H1 (cell line): Measurements from ENCODE around the gene NR4A3. TPM values are rescaled to one million over a fixed set of nuclear protein-coding genes. Genes with fewer than 3 reads are reported as not detected.

Experiments
- CTCF ChIA-PET: fragments of 300-600 bp; sonication (Branson Sonifier 250); formaldehyde crosslinking; loops from one replicate; lab custom pipeline; 2021; ENCODE audit not compliant: partially characterized antibody; lab: Charles Lee
- POLR2A ChIA-PET: fragments of 300-600 bp; sonication (Branson Sonifier 250); formaldehyde crosslinking; loops from one replicate; lab custom pipeline; 2021; ENCODE audit warnings: inconsistent platforms; ENCODE audit not compliant: partially characterized antibody; lab: Charles Lee
- DNase-seq, 2 experiments: peaks; one replicate each; pipeline versions ENCODE4 v3.0.0 to v3.0.0-alpha.2; 2010 to 2022; ENCODE audit warnings: low spot score in 2 of 2, low read depth in 1 of 2, mixed read lengths in 1 of 2
- FAIRE-seq: peaks from 2 replicates; lab custom pipeline; 2011; peaks lifted over from hg19 to GRCh38; lab: Jason Lieb, UNC
- H2AFZ ChIP-seq: 2 replicates; pipeline ENCODE4 v1.8.1; 2012; ENCODE audit warnings: low read length, inconsistent platforms
- H2AK5ac ChIP-seq: 2 replicates; pipeline ENCODE4 v1.6.1; 2013; ENCODE audit warnings: low read depth, low read length
- H2BK120ac ChIP-seq: replicated peaks from 2 replicates; pipeline ENCODE3; 2013; ENCODE audit warnings: low read depth, low read length, inconsistent platforms
- H2BK12ac ChIP-seq: 2 replicates; pipeline ENCODE4 v1.6.1; 2013; ENCODE audit warnings: low read depth, low read length
- H2BK15ac ChIP-seq: 2 replicates; pipeline ENCODE4 v1.6.1; 2013; ENCODE audit warnings: low read length
- H2BK20ac ChIP-seq: 2 replicates; pipeline ENCODE4 v1.6.1; 2013; ENCODE audit warnings: low read length
- H2BK5ac ChIP-seq: 2 replicates; pipeline ENCODE4 v1.6.1; 2013; ENCODE audit warnings: low read depth, low read length
- H3K14ac ChIP-seq: 2 replicates; pipeline ENCODE4 v1.6.1; 2013; ENCODE audit warnings: inconsistent platforms; ENCODE audit not compliant: insufficient read length
- H3K18ac ChIP-seq: 2 replicates; pipeline ENCODE4 v1.6.1; 2013; ENCODE audit warnings: low read length; ENCODE audit errors: extremely low read depth
- H3K23ac ChIP-seq: 2 replicates; pipeline ENCODE4 v1.6.1; 2013; ENCODE audit warnings: inconsistent platforms; ENCODE audit not compliant: insufficient read length
- H3K23me2 ChIP-seq: 2 replicates; pipeline ENCODE4 v1.6.1; 2013; ENCODE audit warnings: low read depth, low read length
- H3K27ac ChIP-seq: 2 replicates; pipeline ENCODE4 v1.6.1; 2011; ENCODE audit warnings: low read depth, low read length, inconsistent platforms
- H3K27me3 ChIP-seq, 4 experiments: replicated peaks in 1 of 4; 1 replicate in 1 of 4; 2 replicates in 3 of 4; pipeline versions ENCODE4 v1.6.1 to v1.8.1; 2011 to 2013; ENCODE audit warnings: low read length in 3 of 4, mild to moderate bottlenecking in 3 of 4, inconsistent platforms in 2 of 4, mixed read lengths in 2 of 4, moderate library complexity in 1 of 4; ENCODE audit not compliant: control insufficient read depth in 3 of 4, insufficient read depth in 3 of 4; ENCODE audit errors: extremely low read depth in 1 of 4
- H3K36me3 ChIP-seq, 4 experiments: 2 replicates each; pipeline versions ENCODE4 v1.6.1 to v1.8.1; 2011 to 2013; ENCODE audit warnings: mild to moderate bottlenecking in 4 of 4, low read length in 3 of 4, moderate library complexity in 2 of 4, control low read depth in 1 of 4, inconsistent platforms in 1 of 4; ENCODE audit not compliant: insufficient read depth in 4 of 4, control insufficient read depth in 2 of 4
- H3K4ac ChIP-seq: replicated peaks from 2 replicates; pipeline ENCODE3; 2013; ENCODE audit warnings: low read length, low read depth, mixed read lengths, inconsistent platforms; ENCODE audit not compliant: insufficient read length
- H3K4me1 ChIP-seq, 4 experiments: replicated peaks in 1 of 4; 1 replicate in 1 of 4; 2 replicates in 3 of 4; pipeline versions ENCODE4 v1.6.1 to v1.8.1; 2011 to 2013; ENCODE audit warnings: low read length in 3 of 4, inconsistent platforms in 2 of 4, mixed read lengths in 1 of 4; ENCODE audit not compliant: insufficient read depth in 4 of 4, control insufficient read depth in 3 of 4
- H3K4me2 ChIP-seq, 2 experiments: 2 replicates each; pipeline versions ENCODE4 v1.6.1 to v1.8.1; 2011 to 2013; ENCODE audit warnings: low read depth in 2 of 2, low read length in 2 of 2, control low read depth in 1 of 2, inconsistent platforms in 1 of 2, mild to moderate bottlenecking in 1 of 2; ENCODE audit not compliant: insufficient read depth in 1 of 2
- H3K4me3 ChIP-seq, 4 experiments: fragments of 200-600, 300-600 bp in 1 of 4; sonication (generic), shearing (Covaris generic), sonication (Bioruptor Twin) in 1 of 4; 2 replicates each; pipeline versions ENCODE4 v1.5.1 to v1.8.1; 2011 to 2016; ENCODE audit warnings: low read length in 4 of 4, low read depth in 3 of 4, control low read depth in 2 of 4, inconsistent platforms in 2 of 4, mild to moderate bottlenecking in 2 of 4, mixed read lengths in 1 of 4, moderate library complexity in 1 of 4; ENCODE audit not compliant: insufficient read depth in 2 of 4; ENCODE audit errors: extremely low read depth in 1 of 4
- H3K56ac ChIP-seq: replicated peaks from 2 replicates; pipeline ENCODE3; 2013; ENCODE audit warnings: low read depth, mild to moderate bottlenecking, mixed read lengths, low read length, inconsistent platforms; ENCODE audit not compliant: insufficient read length
- H3K79me1 ChIP-seq: 2 replicates; pipeline ENCODE4 v1.6.1; 2013; ENCODE audit warnings: low read depth, low read length, control low read depth
- H3K79me2 ChIP-seq, 2 experiments: 2 replicates each; pipeline versions ENCODE4 v1.6.1 to v1.8.1; 2012 to 2013; ENCODE audit warnings: low read length in 2 of 2, mild to moderate bottlenecking in 2 of 2, inconsistent platforms in 1 of 2; ENCODE audit not compliant: insufficient read depth in 2 of 2, control insufficient read depth in 1 of 2
- H3K9ac ChIP-seq, 4 experiments: replicated peaks in 1 of 4; 1 replicate in 1 of 4; 2 replicates in 3 of 4; pipeline versions ENCODE4 v1.6.1 to v1.8.1; 2011 to 2013; ENCODE audit warnings: low read depth in 3 of 4, low read length in 3 of 4, control low read depth in 2 of 4, mild to moderate bottlenecking in 2 of 4, moderate library complexity in 2 of 4, inconsistent platforms in 1 of 4; ENCODE audit errors: extremely low read depth in 1 of 4
- H3K9me3 ChIP-seq, 2 experiments: 2 replicates each; pipeline versions ENCODE4 v1.6.1 to v1.8.1; 2012 to 2013; ENCODE audit warnings: mild to moderate bottlenecking in 2 of 2, moderate library complexity in 2 of 2, control low read depth in 1 of 2, inconsistent platforms in 1 of 2, low read depth in 1 of 2, low read length in 1 of 2, mixed read lengths in 1 of 2; ENCODE audit not compliant: insufficient read depth in 2 of 2
- H4K20me1 ChIP-seq, 2 experiments: replicated peaks in 1 of 2; 2 replicates each; pipeline versions ENCODE3 to v1.8.1; 2011 to 2013; ENCODE audit warnings: inconsistent platforms in 2 of 2, low read length in 2 of 2, mild to moderate bottlenecking in 1 of 2; ENCODE audit not compliant: insufficient read depth in 2 of 2, control insufficient read depth in 1 of 2
- H4K5ac ChIP-seq: 2 replicates; pipeline ENCODE4 v1.6.1; 2013; ENCODE audit warnings: low read length, low read depth, mixed read lengths, inconsistent platforms; ENCODE audit not compliant: insufficient read length
- H4K8ac ChIP-seq: 2 replicates; pipeline ENCODE4 v1.8.0; 2013; ENCODE audit warnings: mild to moderate bottlenecking, moderate library complexity, low read length, inconsistent platforms; ENCODE audit not compliant: insufficient read depth; ENCODE audit errors: extremely low read depth
- H4K91ac ChIP-seq: replicated peaks from 2 replicates; pipeline ENCODE3; 2013; ENCODE audit warnings: low read length, mixed read lengths, inconsistent platforms; ENCODE audit not compliant: insufficient read length
- ATF2 ChIP-seq: IDR thresholded peaks from 2 replicates; pipeline ENCODE4 v1.6.1; 2012; ENCODE audit warnings: low read length, inconsistent platforms
- CREB1 ChIP-seq: IDR thresholded peaks from 2 replicates; pipeline ENCODE4 v1.6.1; 2012; ENCODE audit warnings: inconsistent platforms
- CTCF ChIP-seq, 3 experiments: IDR thresholded peaks; 1 replicate in 2 of 3; 2 replicates in 1 of 3; pipeline versions ENCODE4 v1.5.1 to v1.6.1; 2011; ENCODE audit warnings: low read length in 3 of 3, mild to moderate bottlenecking in 3 of 3, inconsistent platforms in 2 of 3, low read depth in 1 of 3, moderate library complexity in 1 of 3; ENCODE audit not compliant: insufficient read depth in 1 of 3; ENCODE audit errors: control extremely low read depth in 1 of 3
- EGR1 ChIP-seq: IDR thresholded peaks from 2 replicates; pipeline ENCODE4 v1.6.1; 2011; ENCODE audit warnings: low read depth, low read length, borderline replicate concordance
- GTF2F1 ChIP-seq: IDR thresholded peaks from 2 replicates; pipeline ENCODE4 v1.6.1; 2012; ENCODE audit warnings: low read depth, low read length, improper control_type of control experiment, borderline replicate concordance
- RAD21 ChIP-seq, 2 experiments: IDR thresholded peaks in 1 of 2; conservative IDR thresholded peaks in 1 of 2; 2 replicates each; pipeline ENCODE4 v1.6.1; 2011; ENCODE audit warnings: low read depth in 2 of 2, low read length in 2 of 2, improper control_type of control experiment in 1 of 2, inconsistent platforms in 1 of 2, mild to moderate bottlenecking in 1 of 2, moderate library complexity in 1 of 2
- SIRT6 ChIP-seq: IDR thresholded peaks from one replicate; pipeline ENCODE4 v1.7.1; 2012; ENCODE audit warnings: low read length, inconsistent platforms
- SIX5 ChIP-seq: IDR thresholded peaks from 2 replicates; pipeline ENCODE4 v1.6.1; 2011; ENCODE audit warnings: mild to moderate bottlenecking, low read depth, low read length
- SP1 ChIP-seq: IDR thresholded peaks from 2 replicates; pipeline ENCODE4 v1.6.1; 2011; ENCODE audit warnings: low read depth, low read length
- SRF ChIP-seq: IDR thresholded peaks from 2 replicates; pipeline ENCODE4 v1.6.1; 2011; ENCODE audit warnings: mild to moderate bottlenecking, low read depth, low read length, moderate library complexity
- TAF7 ChIP-seq: optimal IDR thresholded peaks from 2 replicates; pipeline ENCODE3; 2011; ENCODE audit warnings: low read depth, mild to moderate bottlenecking, inconsistent platforms, low read length, moderate library complexity, borderline replicate concordance
- whole genome bisulfite sequencing, 2 experiments: shearing (Covaris generic) in 1 of 2; methylation state at CpG; one replicate each; pipeline versions ENCODE4 v1.1.6 to v1.1.7; 2013 to 2015; ENCODE audit warnings: low lambda C conversion rate in 2 of 2, mixed read lengths in 2 of 2, inconsistent platforms in 1 of 2, low coverage in 1 of 2, missing lambda C conversion rate in 1 of 2; ENCODE audit not compliant: insufficient replicate concordance in 2 of 2, insufficient coverage in 1 of 2, insufficient read length in 1 of 2; ENCODE audit errors: extremely low coverage in 1 of 2, missing lambda C conversion rate in 1 of 2; 5-methylcytosine and 5-hydroxymethylcytosine counted together
- polyA plus RNA-seq, 7 experiments: library from polyadenylated mRNA; depleted of rRNA in 3 of 7; stranded (reverse) in 5 of 7; unstranded in 2 of 7; fragments of >200 nt in 5 of 7; fragments of 200-250 nt in 2 of 7; gene quantifications; 1 replicate in 5 of 7; 2 replicates in 1 of 7; 4 replicates in 1 of 7; pipeline versions ENCODE4 v1.2.1 to v1.2.3, GENCODE V29; 2011 to 2013; ENCODE audit warnings: missing spikeins in 2 of 7, mixed read lengths in 2 of 7
- total RNA-seq: library from RNA; stranded (reverse); fragmentation: NEBNext Ultra II Directional; extraction: Animal tissue kit (Norgen Biotek cat#: 25700); gene quantifications from 2 replicates; pipeline ENCODE4 v1.2.1, GENCODE V29; 2021

The NR4A3 gene
- total and polyA plus RNA-seq, 2 of the 8 experiments (the other 6 are each of a cell fraction or from before 2014, with no cell fraction given), result 0.05 to 0.30 TPM

GRCh38 chr9:99778836-99779235 is 42.8 kb upstream of the NR4A3 start:
- DNase-seq (no peak), FAIRE-seq (no peak)
- Histone ChIP-seq H3K27me3 (no peaks in the 10 kb centered on the region), H4K5ac (no peak overlapping the region), H3K36me3 (no peaks in the 10 kb centered on the region), H3K14ac (no peak overlapping the region), H2AK5ac (no peak overlapping the region), H2BK120ac (no peak overlapping the region), H2BK12ac (no peak overlapping the region), H3K23me2 (no peaks in the 10 kb centered on the region), H3K79me1 (no peaks in the 10 kb centered on the region), H3K27ac (no peak overlapping the region), H3K23ac (no peak overlapping the region), H3K9ac (no peak overlapping the region), H2BK5ac (no peak overlapping the region), H4K8ac (no peak overlapping the region), H2BK15ac (no peak overlapping the region), H3K56ac (no peak overlapping the region), H3K4me1 (peaks cover 0 to 4% (median 3%) of the 10 kb centered on the region in 4 experiments; a peak in 2 of 7 replicates), H3K4me3 (no peak overlapping the region), H3K4me2 (no peak overlapping the region), H3K4ac (no peak overlapping the region), H4K91ac (no peak overlapping the region), H2AFZ (no peak overlapping the region), H3K9me3 (0 out of 4 replicates have a peak, but pooled peaks cover 0 to 2% of the 10 kb centered on the region in 2 experiments), H4K20me1 (no peaks in the 10 kb centered on the region), H3K18ac (no peak overlapping the region), H2BK20ac (no peak overlapping the region), H3K79me2 (no peaks in the 10 kb centered on the region)
- POLR2A ChIA-PET, result no interaction called here
- WGBS, 2 experiments, result 93% methylated on average over 3 of the region's 3 CpGs; no CpG with 5 or more reads in 1 of the 2 experiments
- CTCF ChIA-PET, result no interaction called here
- TF ChIP-seq SRF (no peak), EGR1 (no peak), SIRT6 (no peak), ATF2 (no peak), GTF2F1 (no peak), SP1 (no peak), RAD21 (IDR thresholded peaks at IDR 0.05 in 1 of 2, conservative IDR thresholded peaks at IDR 0.05 in 1 of 2; ENCODE audit: low read depth in 2 of 2, low read length in 2 of 2) (no peak), CTCF (IDR thresholded peaks at IDR 0.05; ENCODE audit: control extremely low read depth in 1 of 3, insufficient read depth in 1 of 3, low read depth in 1 of 3, low read length in 3 of 3) (no peak), SIX5 (no peak), TAF7 (no peak), CREB1 (no peak)
